ENCODE measurements around the gene SESN1.

SESN1 gene

GRCh38 chr6:109059153-109059552 lies 35.5 kb downstream of the SESN1 start:
- no peaks in the 10 kb centered on the region for H3K36me3 ChIP-seq (ENCODE audit: insufficient read depth, low read length)
- TF ChIP-seq CTCF (conservative IDR thresholded peaks at IDR 0.05; ENCODE audit: low read length) (no peak), EZH2phosphoT487 (IDR thresholded peaks at IDR 0.05; ENCODE audit: borderline replicate concordance) (no peak)
- H3K9me3 ChIP-seq (ENCODE audit: insufficient read depth, low read depth, low read length), result no peaks in the 10 kb centered on the region
- peak overlapping the region; percentile 35 for H3K9ac ChIP-seq (ENCODE audit: low read depth, low read length, poor library complexity, severe bottlenecking)
- peak overlapping the region; percentile 72; the same call in 1 of the 2 replicates for H2AFZ ChIP-seq (ENCODE audit: low read length)
- H3F3A ChIP-seq (ENCODE audit: low read depth), result no peaks in the 10 kb centered on the region
- H3K9me2 ChIP-seq (replicated peaks; ENCODE audit: low read depth, low read length), result no peaks in the 10 kb centered on the region
- peaks cover 40% of the 10 kb centered on the region for H3K4me1 ChIP-seq (ENCODE audit: insufficient read depth, low read length, poor library complexity, severe bottlenecking)
- H3K4me3 ChIP-seq (ENCODE audit: low read length, poor library complexity, severe bottlenecking), result peak overlapping the region; percentile 15
- H4K20me1 ChIP-seq (ENCODE audit: insufficient read depth, low read length, poor library complexity, severe bottlenecking), result no peaks in the 10 kb centered on the region
- no peaks in the 10 kb centered on the region for H3K27me3 ChIP-seq (ENCODE audit: insufficient read depth, low read length, poor library complexity, severe bottlenecking)
- peaks cover 13% of the 10 kb centered on the region; the same call in 1 of the 2 replicates for H3K79me2 ChIP-seq (ENCODE audit: insufficient read depth, low read length)
- H3K4me2 ChIP-seq (ENCODE audit: low read depth, low read length, poor library complexity, severe bottlenecking), result peak overlapping the region; percentile 47

- H3F3A ChIP-seq (ENCODE audit: low read depth), result no peaks in the 10 kb centered on the region
- no peaks in the 10 kb centered on the region for H3K9me3 ChIP-seq (ENCODE audit: insufficient read depth, low read depth, low read length)
- H3K4me2 ChIP-seq (ENCODE audit: low read depth, low read length, poor library complexity, severe bottlenecking), result no peak overlapping the region
- peaks cover 40% of the 10 kb centered on the region for H3K4me1 ChIP-seq (ENCODE audit: insufficient read depth, low read length, poor library complexity, severe bottlenecking)
- no peaks in the 10 kb centered on the region for H3K27me3 ChIP-seq (ENCODE audit: insufficient read depth, low read length, poor library complexity, severe bottlenecking)
- no peaks in the 10 kb centered on the region for H3K9me2 ChIP-seq (replicated peaks; ENCODE audit: low read depth, low read length)
- no peak overlapping the region for H2AFZ ChIP-seq (ENCODE audit: low read length)
- peaks cover 13% of the 10 kb centered on the region; the same call in 1 of the 2 replicates for H3K79me2 ChIP-seq (ENCODE audit: insufficient read depth, low read length)
- H3K4me3 ChIP-seq (ENCODE audit: low read length, poor library complexity, severe bottlenecking), result no peak overlapping the region
- no peak overlapping the region for H3K9ac ChIP-seq (ENCODE audit: low read depth, low read length, poor library complexity, severe bottlenecking)
- no peaks in the 10 kb centered on the region for H4K20me1 ChIP-seq (ENCODE audit: insufficient read depth, low read length, poor library complexity, severe bottlenecking)
- H3K36me3 ChIP-seq (ENCODE audit: insufficient read depth, low read length), result no peaks in the 10 kb centered on the region
- TF ChIP-seq CTCF (conservative IDR thresholded peaks at IDR 0.05; ENCODE audit: low read length), result no peak
- no peak for TF ChIP-seq EZH2phosphoT487 (IDR thresholded peaks at IDR 0.05; ENCODE audit: borderline replicate concordance)
Measured at GRCh38 chr6:109058620-109059019, 36.0 kb downstream of the SESN1 start.

- peaks cover 42% of the 10 kb centered on the region for H3K4me1 ChIP-seq (ENCODE audit: insufficient read depth, low read length, poor library complexity, severe bottlenecking)
- TF ChIP-seq EZH2phosphoT487 (IDR thresholded peaks at IDR 0.05; ENCODE audit: borderline replicate concordance) (no peak), CTCF (conservative IDR thresholded peaks at IDR 0.05; ENCODE audit: low read length) (no peak)
- H3K79me2 ChIP-seq (ENCODE audit: insufficient read depth, low read length), result peaks cover 18% of the 10 kb centered on the region; the same call in 1 of the 2 replicates
- no peaks in the 10 kb centered on the region for H3F3A ChIP-seq (ENCODE audit: low read depth)
- H3K36me3 ChIP-seq (ENCODE audit: insufficient read depth, low read length), result no peaks in the 10 kb centered on the region
- H3K9me2 ChIP-seq (replicated peaks; ENCODE audit: low read depth, low read length), result no peaks in the 10 kb centered on the region
- no peak overlapping the region for H3K4me2 ChIP-seq (ENCODE audit: low read depth, low read length, poor library complexity, severe bottlenecking)
- H3K27me3 ChIP-seq (ENCODE audit: insufficient read depth, low read length, poor library complexity, severe bottlenecking), result no peaks in the 10 kb centered on the region
- H4K20me1 ChIP-seq (ENCODE audit: insufficient read depth, low read length, poor library complexity, severe bottlenecking), result no peaks in the 10 kb centered on the region
- H3K4me3 ChIP-seq (ENCODE audit: low read length, poor library complexity, severe bottlenecking), result no peak overlapping the region
- H3K9ac ChIP-seq (ENCODE audit: low read depth, low read length, poor library complexity, severe bottlenecking), result no peak overlapping the region
- no peaks in the 10 kb centered on the region for H3K9me3 ChIP-seq (ENCODE audit: insufficient read depth, low read depth, low read length)
- H2AFZ ChIP-seq (ENCODE audit: low read length), result no peak overlapping the region
Measured at GRCh38 chr6:109056661-109057060, 38.0 kb downstream of the SESN1 start.
